A549 (cell line): ENCODE data around the gene P4HTM. TPM values are rescaled to one million over a fixed set of nuclear protein-coding genes. Genes with fewer than 3 reads are reported as not detected.

Experiments used
- ATAC-seq, 2 experiments: fragments of 200-7000 bp in 1 of 2; fragments of >200 bp in 1 of 2; cut with Nextera tagmentation in 1 of 2; cut with Tn5 transposase in 1 of 2; 3 replicates each; pipeline versions ENCODE4 v1.8.0 to v1.9.1; 2018 to 2020; ENCODE audit warnings: mild to moderate bottlenecking in 1 of 2, moderate library complexity in 1 of 2
- CTCF ChIA-PET: fragments of 300-600 bp; sonication (Branson Sonifier 250); formaldehyde crosslinking; extraction: SDS; loops from one replicate; lab custom pipeline; 2021; ENCODE audit warnings: antibody characterized with exemption, inconsistent platforms; lab: Yijun Ruan, JAX
- POLR2A ChIA-PET: fragments of 350-600 bp; formaldehyde crosslinking; extraction: SDS; loops from one replicate; lab custom pipeline; 2021; ENCODE audit warnings: antibody characterized with exemption, inconsistent platforms; lab: Yijun Ruan, JAX
- DNase-seq, 2 experiments: peaks; one replicate each; pipeline versions ENCODE4 v3.0.0 to v3.0.0-alpha.2; 2011 to 2016; ENCODE audit warnings: low read depth in 1 of 2, low spot score in 1 of 2
- FAIRE-seq: peaks from 2 replicates; lab custom pipeline; 2011; peaks lifted over from hg19 to GRCh38; lab: Jason Lieb, UNC
- H3K27ac ChIP-seq, 2 experiments: fragments of >200 bp; sonication (Bioruptor Twin); formaldehyde crosslinking; 3 replicates each; pipeline ENCODE4 v1.5.1; 2016 to 2017
- H3K4me1 ChIP-seq: fragments of >200 bp; sonication (Bioruptor Twin); formaldehyde crosslinking; 3 replicates; pipeline ENCODE4 v1.6.1; 2016
- H3K4me2 ChIP-seq: fragments of >200 bp; sonication (Bioruptor Twin); formaldehyde crosslinking; 3 replicates; pipeline ENCODE4 v1.6.1; 2016
- H3K4me3 ChIP-seq: fragments of >200 bp; sonication (Bioruptor Twin); formaldehyde crosslinking; 3 replicates; pipeline ENCODE4 v1.5.1; 2016
- H3K9me3 ChIP-seq: fragments of >200 bp; sonication (Bioruptor Twin); formaldehyde crosslinking; 3 replicates; pipeline ENCODE4 v1.6.1; 2016
- ATOH8 ChIP-seq: fragments of 250-450 bp; sonication (Bioruptor Pico); IDR thresholded peaks from 2 replicates; pipeline ENCODE4 v1.5.0; 2020; ENCODE audit warnings: low read depth, mild to moderate bottlenecking, moderate library complexity
- CBX8 ChIP-seq: fragments of 200-600 bp; sonication (generic); IDR thresholded peaks from 2 replicates; pipeline ENCODE4 v1.6.1; 2016
- CEBPB ChIP-seq, 2 experiments: fragments of >200 bp in 1 of 2; sonication (Bioruptor Twin) in 1 of 2; formaldehyde crosslinking in 1 of 2; IDR thresholded peaks; 2 replicates each; pipeline ENCODE4 v1.6.1; 2012 to 2016
- EHF ChIP-seq: fragments of 250-450 bp; sonication (Bioruptor Pico); IDR thresholded peaks from 2 replicates; pipeline ENCODE4 v1.5.0; 2020; ENCODE audit warnings: mild to moderate bottlenecking
- FOXS1 ChIP-seq: fragments of 250-450 bp; sonication (Bioruptor Pico); IDR thresholded peaks from 2 replicates; pipeline ENCODE4 v1.5.0; 2020; ENCODE audit warnings: mild to moderate bottlenecking, moderate library complexity
- HOXA7 ChIP-seq: fragments of 250-450 bp; sonication (Bioruptor Pico); IDR thresholded peaks from 2 replicates; pipeline ENCODE4 v1.5.0; 2020; ENCODE audit warnings: mild to moderate bottlenecking, moderate library complexity
- HOXB13 ChIP-seq: fragments of 250-450 bp; sonication (Bioruptor Pico); IDR thresholded peaks from 2 replicates; pipeline ENCODE4 v1.5.0; 2020; ENCODE audit warnings: low read depth, mild to moderate bottlenecking, moderate library complexity
- JUN ChIP-seq, 2 experiments: fragments of >200 bp; sonication (Bioruptor Twin); formaldehyde crosslinking; IDR thresholded peaks; 2 replicates in 1 of 2; 3 replicates in 1 of 2; pipeline ENCODE4 v1.6.1; 2016 to 2017
- KDM5A ChIP-seq: fragments of 200-600 bp; sonication (generic); IDR thresholded peaks from 2 replicates; pipeline ENCODE4 v1.6.1; 2016; ENCODE audit warnings: antibody characterized with exemption, mild to moderate bottlenecking
- MAFK ChIP-seq: fragments of 450-650 bp; IDR thresholded peaks from 2 replicates; pipeline ENCODE4 v1.6.1; 2014; ENCODE audit not compliant: partially characterized antibody
- PBX3 ChIP-seq: IDR thresholded peaks from 2 replicates; pipeline ENCODE4 v1.6.1; 2012
- PHF8 ChIP-seq: fragments of 200-600 bp; sonication (generic); IDR thresholded peaks from 2 replicates; pipeline ENCODE4 v1.6.1; 2016; ENCODE audit warnings: low read depth, mild to moderate bottlenecking, antibody characterized with exemption, moderate library complexity, borderline replicate concordance
- REST ChIP-seq: fragments of 200-600 bp; sonication (generic); IDR thresholded peaks from 2 replicates; pipeline ENCODE4 v1.6.1; 2016; ENCODE audit warnings: antibody characterized with exemption, mild to moderate bottlenecking, moderate library complexity
- TFCP2L1 ChIP-seq: fragments of 250-450 bp; sonication (Bioruptor Pico); IDR thresholded peaks from 2 replicates; pipeline ENCODE4 v1.5.0; 2021; ENCODE audit warnings: mild to moderate bottlenecking
- USF2 ChIP-seq: fragments of 450-650 bp; IDR thresholded peaks from 2 replicates; pipeline ENCODE4 v1.6.1; 2014; ENCODE audit warnings: antibody characterized with exemption
- ZC3H11A ChIP-seq: fragments of 450-650 bp; IDR thresholded peaks from 2 replicates; pipeline ENCODE4 v1.6.1; 2014; ENCODE audit warnings: antibody characterized with exemption, mild to moderate bottlenecking
- ZSCAN20 ChIP-seq: fragments of 250-450 bp; sonication (Bioruptor Pico); IDR thresholded peaks from 2 replicates; pipeline ENCODE4 v1.8.0; 2022; ENCODE audit warnings: mild to moderate bottlenecking, moderate library complexity
- WGBS: methylation state at CpG from one replicate; pipeline ENCODE4 v1.1.6; 2017; ENCODE audit errors: missing lambda C conversion rate; 5-methylcytosine and 5-hydroxymethylcytosine counted together
- polyA plus RNA-seq, 4 experiments: library from polyadenylated mRNA; depleted of rRNA in 3 of 4; stranded (reverse); fragments of >200 nt; fragmentation: RNase III in 1 of 4; extraction: RNeasy Plus Mini Kit Qiagen cat#74134 plus additional on column Dnase treatment in 1 of 4; gene quantifications; 2 replicates in 3 of 4; 3 replicates in 1 of 4; pipeline ENCODE4 v1.2.3, GENCODE V29; 2011 to 2017

P4HTM gene
- polyA plus RNA-seq, 2 of the 4 experiments (the other 2 are of a cell fraction): 14.4 to 16.4 TPM

- peak; percentile 56 for TF ChIP-seq REST
- no peak; a peak in 2 of 5 replicates for TF ChIP-seq JUN (IDR thresholded peaks at IDR 0.05)
- TF ChIP-seq FOXS1: no peak
Observed at GRCh38 chr3:49021813-49022687, 32.0 kb downstream of the P4HTM start, which contains the start of gene NDUFAF3 (continued).

- Histone ChIP-seq H3K4me3 (peak overlapping the region; percentile 76), H3K4me1 (peaks cover 28% of the 10 kb centered on the region), H3K9me3 (no peaks in the 10 kb centered on the region), H3K4me2 (peak overlapping the region; percentile 82), H3K27ac (peak overlapping the region; percentile 98 to 100)
- ChIA-PET POLR2A (interaction anchor here (1.7 to 4.6 kb wide), 5 partner anchors 16 to 426 kb away, joined by 5 to 57 read pairs (median 6); partner anchors contain the start of genes LAMB2, QRICH1 and WDR6), CTCF (interaction anchor here (0.9 to 30.1 kb wide), 16 partner anchors 8 to 426 kb away, joined by 3 to 385 read pairs (median 5); partner anchors contain the start of genes P4HTM and WDR6)
- WGBS: 10% methylated on average over 1 of the region's 12 CpGs
- TF ChIP-seq HOXB13 (CRISPR knock-in tag) (no peak), PHF8 (no peak)
- DNase-seq (peak in 1 of 2 experiments; percentile 41), ATAC-seq (peak in 1 of 2 experiments; percentile 1; a peak in 1 of 6 replicates), FAIRE-seq (no peak)
Observed at GRCh38 chr3:49022688-49023171, 32.7 kb downstream of the P4HTM start.

- WGBS: 94% methylated on average over 4 of the region's 4 CpGs
- H3K27ac ChIP-seq: no peak overlapping the region
- H3K4me1 ChIP-seq: peaks cover 36% of the 10 kb centered on the region
- FAIRE-seq: no peak
- no peak for ATAC-seq
- no peaks in the 10 kb centered on the region for H3K9me3 ChIP-seq
- CTCF ChIA-PET: interaction anchor here (0.9 to 30.1 kb wide), 5 partner anchors 9 to 43 kb away, joined by 3 to 385 read pairs (median 6); partner anchors contain the start of gene P4HTM
- no peak for DNase-seq
- POLR2A ChIA-PET: interaction anchor here (2.2 to 4.6 kb wide), 2 partner anchors 17 to 71 kb away, joined by 7 to 57 read pairs; partner anchors contain the start of genes QRICH1 and WDR6
- no peak overlapping the region for H3K4me3 ChIP-seq
- H3K4me2 ChIP-seq: peak overlapping the region; percentile 82; the same call in 2 of the 3 replicates
- TF ChIP-seq EHF (no peak), HOXA7 (CRISPR knock-in tag) (no peak), MAFK (no peak), ATOH8 (no peak), ZSCAN20 (CRISPR knock-in tag) (no peak), HOXB13 (CRISPR knock-in tag) (no peak), PBX3 (no peak), CEBPB (IDR thresholded peaks at IDR 0.05) (no peak), USF2 (no peak), KDM5A (no peak), TFCP2L1 (CRISPR knock-in tag) (no peak), ZC3H11A (no peak), CBX8 (no peak)
- TF ChIP-seq, all 56 proteins: peak for 0
Observed at GRCh38 chr3:49023775-49024174, 33.7 kb downstream of the P4HTM start.
